Stimulated activated naive CD8-positive, alpha-beta T cell treated with anti-CD3 and anti-CD28 coated beads, Interleukin-15, amount 100 ng/mL, for 72 hours (primary cell): Measurements from ENCODE around the gene LUZP1.
A peak's percentile ranks its signal among the peaks of the same experiment; 100 is the strongest.

Experiments used
- ATAC-seq: fragments of 150-1000 bp; cut with Tn5 transposase; 2 replicates; pipeline ENCODE4 v1.10.0; 2021; ENCODE audit warnings: mild to moderate bottlenecking, moderate library complexity
- DNase-seq, 2 donors: peaks; one replicate each; pipeline ENCODE4 v3.0.0; 2021 to 2022
- H3K27ac Mint-ChIP-seq, 2 donors: one replicate each; pipeline ENCODE4 v1.8.0; 2022; ENCODE audit warnings: mild to moderate bottlenecking in 2 of 2, mixed read lengths in 2 of 2, moderate library complexity in 2 of 2
- H3K27me3 Mint-ChIP-seq: one replicate; pipeline ENCODE4 v1.8.0; 2022; ENCODE audit warnings: mixed read lengths
- H3K4me1 Mint-ChIP-seq: one replicate; pipeline ENCODE4 v1.8.0; 2022; ENCODE audit warnings: mild to moderate bottlenecking, mixed read lengths
- H3K4me3 Mint-ChIP-seq, 2 donors: one replicate each; pipeline ENCODE4 v1.8.0; 2022; ENCODE audit warnings: mild to moderate bottlenecking in 2 of 2, mixed read lengths in 2 of 2, moderate library complexity in 1 of 2
- H3K9me3 Mint-ChIP-seq, 2 donors: one replicate each; pipeline ENCODE4 v1.8.0; 2022; ENCODE audit warnings: mixed read lengths in 2 of 2

Gene LUZP1

GRCh38 chr1:23148084-23148483, 20.6 kb downstream of the LUZP1 start:
- no peaks in the 10 kb centered on the region for H3K27me3 Mint-ChIP-seq
- no peaks in the 10 kb centered on the region for H3K9me3 Mint-ChIP-seq
- DNase-seq (no peak), ATAC-seq (peak; percentile 89)
- H3K27ac Mint-ChIP-seq = peak overlapping the region; percentile 38 to 84
- H3K4me1 Mint-ChIP-seq = peaks cover 19% of the 10 kb centered on the region
- H3K4me3 Mint-ChIP-seq = peak overlapping the region; percentile 69 to 76

- Mint-ChIP-seq H3K9me3 (no peaks in the 10 kb centered on the region), H3K27ac (peak overlapping the region in 1 of 2 donors; percentile 92), H3K27me3 (no peaks in the 10 kb centered on the region), H3K4me3 (no peak overlapping the region), H3K4me1 (no peaks in the 10 kb centered on the region)
- DNase-seq = no peak
- ATAC-seq = no peak
Measured at GRCh38 chr1:23140940-23141596, 27.6 kb downstream of the LUZP1 start.

- no peaks in the 10 kb centered on the region for H3K27me3 Mint-ChIP-seq
- H3K4me3 Mint-ChIP-seq = no peak overlapping the region
- H3K4me1 Mint-ChIP-seq = peaks cover 12% of the 10 kb centered on the region
- ATAC-seq = no peak
- no peak overlapping the region for H3K27ac Mint-ChIP-seq
- no peaks in the 10 kb centered on the region for H3K9me3 Mint-ChIP-seq
- DNase-seq = no peak
Measured at GRCh38 chr1:23135268-23135667, 33.4 kb downstream of the LUZP1 start.

GRCh38 chr1:23134055-23134454, 34.6 kb downstream of the LUZP1 start:
- ATAC-seq = no peak
- no peaks in the 10 kb centered on the region for H3K9me3 Mint-ChIP-seq
- DNase-seq = no peak
- no peak overlapping the region for H3K27ac Mint-ChIP-seq
- H3K4me3 Mint-ChIP-seq = no peak overlapping the region
- no peaks in the 10 kb centered on the region for H3K27me3 Mint-ChIP-seq
- H3K4me1 Mint-ChIP-seq = peaks cover 12% of the 10 kb centered on the region

GRCh38 chr1:23133587-23133986, 35.1 kb downstream of the LUZP1 start:
- DNase-seq = no peak
- Mint-ChIP-seq H3K4me1 (peaks cover 12% of the 10 kb centered on the region), H3K27me3 (no peaks in the 10 kb centered on the region), H3K4me3 (no peak overlapping the region), H3K9me3 (no peaks in the 10 kb centered on the region), H3K27ac (no peak overlapping the region)
- no peak for ATAC-seq

DNA sequence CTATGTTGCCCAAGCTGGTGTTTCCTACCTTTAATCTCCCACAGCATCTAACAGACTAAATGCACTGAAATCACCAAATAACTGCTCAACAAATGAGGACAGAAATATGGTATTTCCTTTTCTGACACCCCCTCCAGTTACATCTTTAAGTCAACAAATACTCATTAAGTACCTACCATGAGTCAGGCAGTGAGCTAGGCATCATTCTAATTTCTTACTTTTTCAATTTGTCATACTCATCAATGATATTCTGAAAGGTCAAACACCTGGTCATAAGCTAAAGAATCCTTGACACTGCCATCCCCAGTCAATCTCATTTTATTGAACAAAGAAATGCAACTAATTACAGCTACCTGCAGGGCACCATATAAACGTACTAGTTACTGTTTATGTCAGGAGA, 36.6 kb downstream of the LUZP1 start:
- Mint-ChIP-seq H3K27ac (no peak overlapping the region), H3K4me3 (no peak overlapping the region), H3K9me3 (no peaks in the 10 kb centered on the region), H3K27me3 (no peaks in the 10 kb centered on the region), H3K4me1 (peaks cover 12% of the 10 kb centered on the region)
- DNase-seq (no peak), ATAC-seq (peak; percentile 49)

DNA sequence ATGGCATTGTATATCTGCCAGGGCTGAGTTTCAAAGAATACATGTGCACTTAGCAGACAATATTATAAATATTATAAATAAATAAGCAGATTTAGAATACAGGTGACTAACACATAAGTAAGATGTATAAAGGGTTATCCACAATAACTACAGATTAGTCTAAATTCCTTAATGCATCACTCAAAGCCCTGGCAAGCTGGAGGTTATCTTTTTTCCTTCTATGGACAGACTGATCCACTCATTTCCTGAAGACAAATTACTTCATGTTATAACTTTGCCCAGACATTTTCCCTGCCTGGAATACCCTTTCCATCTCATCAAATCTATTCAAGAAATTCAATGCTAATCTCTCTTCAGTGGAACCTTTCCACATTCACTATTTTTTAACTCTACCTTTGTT, 38.8 kb downstream of the LUZP1 start:
- Mint-ChIP-seq H3K27me3 (no peaks in the 10 kb centered on the region), H3K4me1 (peaks cover 33% of the 10 kb centered on the region), H3K27ac (no peak overlapping the region), H3K9me3 (no peaks in the 10 kb centered on the region), H3K4me3 (no peak overlapping the region)
- ATAC-seq (no peak), DNase-seq (no peak)

GRCh38 chr1:23126801-23127200, 41.9 kb downstream of the LUZP1 start:
- Mint-ChIP-seq H3K4me1 (peaks cover 43% of the 10 kb centered on the region), H3K27me3 (no peaks in the 10 kb centered on the region), H3K27ac (no peak overlapping the region), H3K9me3 (no peaks in the 10 kb centered on the region), H3K4me3 (no peak overlapping the region)
- no peak for DNase-seq
- no peak for ATAC-seq

DNA sequence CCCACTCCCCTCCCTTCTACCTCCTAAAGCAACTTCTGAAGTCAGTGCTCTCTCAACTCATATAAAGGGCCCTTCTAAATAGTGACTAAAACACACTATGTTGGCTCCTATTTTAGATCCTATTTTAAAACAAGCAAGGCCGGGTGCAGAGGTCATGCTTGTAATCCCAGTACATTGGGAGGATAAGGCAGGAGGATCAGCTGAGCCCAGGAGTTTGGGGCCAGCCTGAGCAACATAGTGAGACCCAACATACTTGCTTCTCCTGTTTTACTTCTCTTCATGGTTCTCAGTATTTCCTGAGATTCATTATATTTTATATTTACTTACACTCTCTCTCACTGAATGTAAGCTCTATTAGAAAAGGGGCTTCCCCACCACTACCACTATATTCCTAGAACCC, 42.5 kb downstream of the LUZP1 start:
- H3K27ac Mint-ChIP-seq = no peak overlapping the region
- no peak for ATAC-seq
- no peaks in the 10 kb centered on the region for H3K27me3 Mint-ChIP-seq
- peaks cover 39% of the 10 kb centered on the region for H3K4me1 Mint-ChIP-seq
- no peaks in the 10 kb centered on the region for H3K9me3 Mint-ChIP-seq
- DNase-seq = no peak
- no peak overlapping the region for H3K4me3 Mint-ChIP-seq

DNA sequence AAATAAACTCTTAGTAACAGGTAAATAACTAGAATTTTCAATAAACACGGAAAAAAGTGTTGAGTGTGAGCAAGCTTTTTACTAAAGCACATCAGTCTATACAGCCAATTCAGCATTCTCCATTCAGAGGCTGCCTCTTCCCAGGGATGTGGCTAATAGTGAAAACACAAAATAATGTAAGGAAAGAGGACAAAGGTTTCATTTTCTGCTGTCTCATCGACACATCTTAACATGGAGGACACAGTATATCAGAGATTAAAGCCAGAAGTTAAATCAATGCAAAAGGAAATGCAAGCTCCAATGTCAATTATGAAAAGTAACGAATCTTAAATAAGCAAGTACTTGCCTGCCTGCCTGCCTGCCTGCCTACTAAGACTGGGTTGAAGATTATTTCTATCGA, 43.2 kb downstream of the LUZP1 start:
- H3K27me3 Mint-ChIP-seq = no peaks in the 10 kb centered on the region
- no peak for DNase-seq
- no peaks in the 10 kb centered on the region for H3K9me3 Mint-ChIP-seq
- H3K4me3 Mint-ChIP-seq = peak overlapping the region in 1 of 2 donors; percentile 16
- H3K27ac Mint-ChIP-seq = no peak overlapping the region
- peaks cover 36% of the 10 kb centered on the region for H3K4me1 Mint-ChIP-seq
- no peak for ATAC-seq

- no peaks in the 10 kb centered on the region for H3K9me3 Mint-ChIP-seq
- no peak overlapping the region for H3K27ac Mint-ChIP-seq
- peaks cover 44% of the 10 kb centered on the region for H3K4me1 Mint-ChIP-seq
- DNase-seq (no peak), ATAC-seq (no peak)
- no peaks in the 10 kb centered on the region for H3K27me3 Mint-ChIP-seq
- H3K4me3 Mint-ChIP-seq = no peak overlapping the region
Measured at GRCh38 chr1:23124259-23125026, 44.2 kb downstream of the LUZP1 start.

- no peaks in the 10 kb centered on the region for H3K9me3 Mint-ChIP-seq
- peaks cover 53% of the 10 kb centered on the region for H3K4me1 Mint-ChIP-seq
- DNase-seq (no peak), ATAC-seq (no peak)
- no peaks in the 10 kb centered on the region for H3K27me3 Mint-ChIP-seq
- no peak overlapping the region for H3K27ac Mint-ChIP-seq
- H3K4me3 Mint-ChIP-seq = no peak overlapping the region
Measured at GRCh38 chr1:23123528-23123927, 45.1 kb downstream of the LUZP1 start.

DNA sequence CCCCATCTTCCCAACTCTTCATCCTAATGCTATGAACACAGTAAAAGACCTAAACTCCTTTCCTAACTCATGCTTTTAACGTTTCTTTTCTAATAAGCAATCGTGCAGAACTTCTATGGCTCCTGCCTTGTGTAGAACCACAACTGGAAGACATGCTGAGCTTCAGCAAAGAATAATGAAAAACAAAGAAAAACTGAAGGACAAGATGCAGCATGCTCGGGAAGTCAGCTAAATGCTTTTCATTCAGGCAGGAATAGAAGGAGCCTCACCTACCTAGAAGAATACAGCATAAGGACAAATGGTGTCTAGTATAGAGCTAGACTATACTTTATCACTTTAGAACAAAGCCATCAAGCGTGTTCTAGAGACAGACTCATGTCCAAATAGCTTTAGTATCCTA, 45.9 kb downstream of the LUZP1 start:
- Mint-ChIP-seq H3K27me3 (no peaks in the 10 kb centered on the region), H3K9me3 (no peaks in the 10 kb centered on the region), H3K27ac (no peak overlapping the region), H3K4me1 (peaks cover 56% of the 10 kb centered on the region), H3K4me3 (no peak overlapping the region)
- ATAC-seq (no peak), DNase-seq (no peak)

DNA sequence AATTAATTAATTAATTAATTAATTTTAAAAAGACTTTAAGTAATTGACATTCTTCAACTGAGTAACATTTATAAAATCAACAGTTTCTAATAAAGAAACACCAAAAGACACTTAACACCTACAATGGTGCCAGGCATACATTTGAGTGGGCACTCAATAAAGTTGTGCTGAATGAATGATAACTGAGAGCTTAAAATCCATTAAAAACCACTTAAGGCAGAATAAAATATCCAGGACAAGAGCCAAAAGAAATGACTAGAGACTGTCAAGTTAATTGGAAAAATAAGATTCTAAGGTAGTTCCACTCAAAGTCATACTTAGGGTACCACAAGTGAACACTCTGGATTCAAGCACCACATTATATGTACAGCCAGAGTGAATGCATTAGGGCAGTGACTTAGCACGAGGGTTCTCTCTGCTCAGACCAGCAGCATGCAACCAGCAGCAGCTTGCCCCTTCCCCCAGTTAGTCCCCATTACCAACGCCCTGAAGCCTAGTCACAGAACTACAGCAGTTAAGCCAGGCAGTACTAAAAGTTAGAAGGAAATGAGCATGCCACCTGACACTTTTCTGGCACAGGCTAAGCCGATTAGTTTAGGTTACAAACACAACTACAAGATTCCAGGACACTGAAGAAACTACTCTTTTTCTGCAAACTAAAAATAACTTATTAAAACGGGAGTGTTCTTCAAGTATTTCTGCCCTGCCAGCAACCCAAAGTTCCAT, 46.5 kb downstream of the LUZP1 start:
- Mint-ChIP-seq H3K4me1 (peaks cover 62% of the 10 kb centered on the region), H3K9me3 (no peaks in the 10 kb centered on the region), H3K27me3 (no peaks in the 10 kb centered on the region), H3K4me3 (no peak overlapping the region), H3K27ac (no peak overlapping the region)
- ATAC-seq (no peak), DNase-seq (no peak)

GRCh38 chr1:23120383-23120782, 48.3 kb downstream of the LUZP1 start:
- H3K4me3 Mint-ChIP-seq = no peak overlapping the region

More at GRCh38 chr1:23120383-23120782, 48.3 kb downstream of the LUZP1 start:
- Mint-ChIP-seq H3K27me3 (no peaks in the 10 kb centered on the region), H3K27ac (no peak overlapping the region), H3K9me3 (no peaks in the 10 kb centered on the region), H3K4me1 (peaks cover 63% of the 10 kb centered on the region)
- DNase-seq = no peak
- no peak for ATAC-seq
